WTC11 (cell line): ENCODE measurements around the gene LENEP.

ENCODE experiments used
- CTCF ChIP-seq: fragments of 200-600 bp; IDR thresholded peaks from 2 replicates; pipeline ENCODE4 v1.8.0; 2022; ENCODE audit warnings: antibody characterized with exemption
- IRF2 ChIP-seq: sonication (generic); formaldehyde crosslinking; IDR thresholded peaks from 2 replicates; pipeline ENCODE4 v1.8.0; 2022; ENCODE audit warnings: low read depth, missing genetic modification reagents, borderline replicate concordance
- JUN ChIP-seq: sonication (generic); formaldehyde crosslinking; IDR thresholded peaks from 2 replicates; pipeline ENCODE4 v1.8.0; 2023; ENCODE audit warnings: mild to moderate bottlenecking, missing genetic modification reagents
- MAX ChIP-seq: sonication (generic); formaldehyde crosslinking; IDR thresholded peaks from 2 replicates; pipeline ENCODE4 v1.8.0; 2022; ENCODE audit warnings: mild to moderate bottlenecking, missing genetic modification reagents
- NR2C2 ChIP-seq: sonication (generic); formaldehyde crosslinking; IDR thresholded peaks from 2 replicates; pipeline ENCODE4 v1.8.0; 2022; ENCODE audit warnings: mild to moderate bottlenecking, missing genetic modification reagents
- SMAD3 ChIP-seq: sonication (generic); formaldehyde crosslinking; IDR thresholded peaks from 2 replicates; pipeline ENCODE4 v1.8.0; 2022; ENCODE audit warnings: missing genetic modification reagents, mild to moderate bottlenecking, borderline replicate concordance
- SP1 ChIP-seq: sonication (generic); formaldehyde crosslinking; conservative IDR thresholded peaks from 2 replicates; pipeline ENCODE4 v1.8.1; 2022; ENCODE audit warnings: missing genetic modification reagents
- TF ChIP-seq, protein P1 (sequence below): sonication (generic); formaldehyde crosslinking; IDR thresholded peaks from 2 replicates; pipeline ENCODE4 v1.8.1; 2022; ENCODE audit warnings: low read depth, mild to moderate bottlenecking, moderate library complexity, missing genetic modification reagents, borderline replicate concordance

- TF ChIP-seq NR2C2 (no peak), JUN (CRISPR knock-in tag) (no peak), SMAD3 (CRISPR knock-in tag) (no peak), IRF2 (CRISPR knock-in tag) (no peak), CTCF (no peak), SP1 (CRISPR knock-in tag) (peak; percentile 75; the same call in 1 of the 2 replicates), MAX (CRISPR knock-in tag) (no peak)
- TF ChIP-seq, protein P1, sequence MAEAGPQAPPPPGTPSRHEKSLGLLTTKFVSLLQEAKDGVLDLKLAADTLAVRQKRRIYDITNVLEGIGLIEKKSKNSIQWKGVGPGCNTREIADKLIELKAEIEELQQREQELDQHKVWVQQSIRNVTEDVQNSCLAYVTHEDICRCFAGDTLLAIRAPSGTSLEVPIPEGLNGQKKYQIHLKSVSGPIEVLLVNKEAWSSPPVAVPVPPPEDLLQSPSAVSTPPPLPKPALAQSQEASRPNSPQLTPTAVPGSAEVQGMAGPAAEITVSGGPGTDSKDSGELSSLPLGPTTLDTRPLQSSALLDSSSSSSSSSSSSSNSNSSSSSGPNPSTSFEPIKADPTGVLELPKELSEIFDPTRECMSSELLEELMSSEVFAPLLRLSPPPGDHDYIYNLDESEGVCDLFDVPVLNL (CRISPR knock-in tag) = no peak
These were observed 20.7 kb upstream of the LENEP start for GRCh38 chr1:154972517-154973343.
